GM18868 (cell line): Measurements from ENCODE around the gene CETN2.
"Not testable (repeated sequence)": the region's sequence is repeated elsewhere in the genome, so short reads cannot be mapped to it uniquely, and the experiment has no call there.

ENCODE experiments used
- ATAC-seq: cut with Tn5 transposase; IDR thresholded peaks from one replicate; pipeline ENCODE4 v1.9.1; 2021; ENCODE audit warnings: mild to moderate bottlenecking, moderate library complexity; ENCODE audit not compliant: unreplicated experiment

CETN2 gene

GRCh38 chrX:152830312-152831305 lies at the start of gene CETN2, which contains the start of gene NSDHL:
TSS of gene CETN2 (minus strand) at chrX:152830757. CDS start at chrX:152830710, 47 bp downstream.
TSS of gene NSDHL (plus strand) at chrX:152831063. CDS start at chrX:152846325, 15,262 bp downstream.
- ATAC-seq, result peak; percentile 99

- no peak for ATAC-seq
Observed at GRCh38 chrX:152878976-152879755, 48.6 kb upstream of the CETN2 start.

- no peak for ATAC-seq
Observed at GRCh38 chrX:152876931-152877840, 46.6 kb upstream of the CETN2 start.

DNA sequence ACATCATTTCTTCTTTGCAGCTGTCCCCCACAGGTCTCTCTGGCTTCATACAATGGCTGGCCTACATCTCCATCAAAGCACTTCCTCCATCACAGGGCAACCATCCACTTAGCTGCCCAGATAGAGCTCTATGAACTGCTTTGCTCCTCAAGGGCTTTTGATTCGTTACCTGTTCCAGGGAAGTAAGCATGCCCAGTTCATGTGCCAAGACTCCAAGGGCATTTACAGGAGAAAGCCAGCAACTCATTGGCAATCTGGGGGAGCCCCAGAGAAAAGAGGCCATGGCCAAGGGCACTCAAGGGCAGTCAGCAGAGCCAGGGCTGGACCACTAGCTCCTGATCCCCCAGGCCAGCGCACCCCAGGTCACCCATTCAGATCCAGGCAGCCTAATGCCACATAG lies 42.8 kb upstream of the CETN2 start:
- no peak for ATAC-seq

- ATAC-seq, result no peak
Observed at GRCh38 chrX:152872522-152872921, 42.0 kb upstream of the CETN2 start.

DNA sequence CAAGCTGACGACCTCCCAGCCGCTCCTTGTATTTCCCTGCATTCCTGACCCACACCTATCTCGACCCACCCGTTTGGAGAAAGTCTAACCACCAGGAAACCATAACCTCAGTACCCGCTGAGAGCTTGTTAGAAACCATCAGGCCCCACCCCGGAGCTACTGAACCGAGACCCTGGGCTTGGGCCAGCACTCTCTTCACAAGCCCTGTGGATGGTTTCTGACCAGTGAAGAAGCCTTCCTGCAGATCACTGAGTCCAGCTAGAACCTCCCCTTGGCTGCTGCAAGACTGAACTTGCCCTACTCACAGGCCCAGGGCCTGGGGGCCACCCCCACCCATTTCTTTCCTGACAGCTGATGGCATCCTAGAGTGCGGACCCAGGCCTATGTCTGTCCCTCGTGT lies 40.7 kb upstream of the CETN2 start:
- no peak for ATAC-seq

DNA sequence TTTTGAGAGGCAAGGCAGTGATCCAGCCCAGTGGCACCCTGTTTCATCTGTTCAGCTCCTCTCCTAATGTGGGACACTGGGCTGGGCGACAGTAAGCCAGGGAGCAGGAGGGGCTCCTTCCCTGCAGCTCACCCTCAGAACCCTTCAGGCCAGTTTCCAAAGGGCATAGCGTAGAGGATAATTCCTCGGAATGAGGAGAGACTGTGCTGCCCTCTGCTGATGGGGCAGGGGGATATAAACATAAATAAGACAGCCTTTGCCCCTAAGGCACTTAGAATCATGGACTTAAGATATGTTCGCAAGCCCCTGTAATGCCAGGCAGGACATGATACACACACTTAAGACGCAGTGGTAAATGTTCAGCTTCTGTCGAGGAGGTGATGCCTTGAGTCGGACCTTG lies 39.4 kb upstream of the CETN2 start:
- ATAC-seq, result no peak

- ATAC-seq, result no peak
Observed at GRCh38 chrX:152866386-152866785, 35.8 kb upstream of the CETN2 start.

DNA sequence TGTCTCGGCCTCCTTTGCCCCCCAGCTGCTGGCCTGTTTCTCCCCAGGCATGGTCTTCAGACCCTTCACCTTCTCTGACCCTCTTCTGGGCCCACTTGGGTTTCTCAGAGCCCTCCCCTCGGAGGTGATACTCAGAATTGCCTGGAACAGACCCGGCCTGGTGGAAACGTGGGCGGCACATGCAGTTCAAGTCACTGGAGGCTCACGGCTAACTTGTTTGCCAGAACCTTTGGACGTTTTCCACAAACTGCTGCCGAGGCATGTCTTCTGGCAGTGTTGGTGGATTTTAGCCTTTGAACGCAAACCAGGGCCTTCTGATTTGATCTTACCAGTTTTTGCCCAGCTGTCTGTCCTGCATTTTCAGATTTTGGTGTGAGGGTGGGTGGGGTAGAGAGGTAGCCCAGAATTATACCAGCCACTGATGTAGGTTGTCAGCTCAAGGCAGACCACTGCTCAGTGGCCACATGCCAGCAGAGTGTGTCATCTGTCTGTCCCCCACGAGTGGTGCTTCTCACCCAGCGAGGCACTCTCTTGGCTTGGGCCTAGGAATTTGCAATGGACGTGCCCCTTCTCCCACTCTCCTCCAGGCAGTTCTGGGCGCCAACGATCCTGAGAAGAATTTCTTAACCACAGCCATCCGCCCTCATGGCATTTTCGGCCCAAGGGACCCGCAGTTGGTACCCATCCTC lies 34.8 kb upstream of the CETN2 start:
- no peak for ATAC-seq

GRCh38 chrX:152861826-152862225 lies 31.3 kb upstream of the CETN2 start:
- no peak for ATAC-seq

DNA sequence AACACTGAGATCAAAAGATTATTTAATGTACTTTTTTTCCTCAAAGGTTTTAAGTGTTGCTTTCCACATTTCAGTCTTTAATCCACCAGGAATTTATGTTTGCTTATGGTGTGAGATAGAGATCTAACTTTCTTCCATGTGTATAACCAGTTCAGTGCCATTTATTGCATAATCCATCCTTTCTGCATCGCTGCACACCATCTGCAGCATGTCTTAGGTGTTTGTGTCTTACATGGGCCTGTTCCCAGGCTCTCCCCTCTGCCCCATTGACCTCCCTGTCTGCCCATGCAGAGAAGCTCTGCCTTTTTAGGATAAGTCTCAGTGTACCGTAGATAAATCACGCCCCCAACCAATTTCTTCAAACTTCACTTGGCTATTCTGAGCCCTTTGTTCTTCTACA lies 30.6 kb upstream of the CETN2 start:
- no peak for ATAC-seq

DNA sequence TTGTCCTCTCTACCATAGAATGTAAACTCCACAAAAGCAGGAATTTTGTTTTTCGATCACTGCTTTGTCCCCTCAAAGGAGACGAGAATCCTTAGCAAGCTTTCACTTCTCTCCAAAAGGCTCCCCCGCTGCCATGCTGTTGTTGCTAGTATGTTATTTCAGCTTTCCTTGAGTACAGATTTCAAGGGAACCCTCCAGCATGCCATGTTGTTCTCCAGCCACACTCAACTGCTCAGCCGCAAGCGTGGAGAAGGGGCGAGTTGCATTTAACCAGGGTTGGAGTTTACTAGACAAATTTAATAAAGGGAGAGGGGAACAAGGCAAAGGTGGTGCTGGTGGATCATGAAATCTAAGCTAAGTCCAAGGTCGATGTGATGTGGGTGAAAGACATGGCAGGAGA lies 23.4 kb upstream of the CETN2 start:
- no peak for ATAC-seq

DNA sequence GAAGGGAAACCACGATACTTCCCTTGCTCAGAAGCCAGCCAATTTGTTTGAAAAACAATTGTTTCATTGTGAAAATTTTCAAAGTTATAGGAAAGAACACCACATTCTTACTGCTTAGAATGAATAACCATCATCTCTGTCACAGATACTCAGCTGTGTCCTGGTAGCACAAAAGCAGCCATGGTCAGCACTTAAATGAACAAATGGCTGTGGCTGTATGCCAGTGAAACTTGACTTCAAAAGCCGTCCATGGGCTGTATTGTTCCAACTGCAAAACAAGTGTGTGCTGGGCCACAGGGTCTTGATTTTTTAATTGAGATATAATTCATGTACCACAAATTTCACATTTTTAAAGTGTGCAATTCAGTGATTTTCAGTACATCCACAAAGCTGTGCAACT lies 19.9 kb upstream of the CETN2 start:
- ATAC-seq, result no peak

DNA sequence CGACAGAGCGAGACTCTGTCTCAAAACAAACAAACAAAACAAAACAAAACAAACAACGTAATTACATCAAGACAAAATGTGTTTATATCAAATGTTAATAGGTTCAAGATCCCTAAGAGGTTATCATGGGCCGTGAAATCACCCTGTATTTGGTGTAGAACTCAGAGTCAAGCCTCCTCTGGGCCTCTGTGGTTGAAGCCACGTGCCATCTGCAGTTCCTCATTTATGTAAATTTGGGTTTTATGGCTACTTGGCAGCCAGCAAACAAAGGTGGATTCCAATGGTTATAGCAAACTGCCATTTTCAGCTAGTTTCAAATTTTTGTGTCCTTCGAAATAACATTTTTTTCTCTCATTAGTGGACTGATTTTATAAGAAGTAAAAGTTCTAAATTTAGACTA lies 16.7 kb upstream of the CETN2 start:
- no peak for ATAC-seq

DNA sequence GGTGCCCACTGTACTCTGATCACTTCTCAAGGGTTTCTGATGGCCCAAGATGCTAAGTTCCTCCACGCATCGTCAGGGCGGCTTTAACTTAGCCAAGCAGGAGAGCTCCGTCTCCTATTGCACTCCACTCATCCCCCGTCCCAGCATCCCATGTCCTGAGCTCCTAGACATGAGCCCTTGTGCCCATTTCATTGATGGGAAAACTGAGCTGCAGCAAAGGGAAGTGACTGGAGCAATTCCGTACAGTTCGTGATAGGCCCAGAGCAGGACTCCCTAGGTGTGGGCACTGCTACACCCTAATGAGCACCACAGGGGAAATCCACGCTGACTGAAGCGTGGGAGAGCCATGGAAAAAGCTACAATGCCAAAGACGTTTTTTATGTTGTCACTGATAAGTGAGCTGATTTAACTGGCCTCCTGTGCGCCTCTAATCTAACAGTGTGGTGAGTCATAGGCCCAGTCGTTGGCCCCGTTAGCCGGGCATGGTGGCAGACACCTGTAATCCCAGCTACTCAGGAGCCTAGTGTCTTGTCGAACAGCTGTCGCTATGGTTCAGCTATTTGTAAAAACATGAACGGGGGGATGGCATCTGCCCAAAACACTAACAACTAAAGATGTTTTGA lies 15.2 kb upstream of the CETN2 start:
- no peak for ATAC-seq

DNA sequence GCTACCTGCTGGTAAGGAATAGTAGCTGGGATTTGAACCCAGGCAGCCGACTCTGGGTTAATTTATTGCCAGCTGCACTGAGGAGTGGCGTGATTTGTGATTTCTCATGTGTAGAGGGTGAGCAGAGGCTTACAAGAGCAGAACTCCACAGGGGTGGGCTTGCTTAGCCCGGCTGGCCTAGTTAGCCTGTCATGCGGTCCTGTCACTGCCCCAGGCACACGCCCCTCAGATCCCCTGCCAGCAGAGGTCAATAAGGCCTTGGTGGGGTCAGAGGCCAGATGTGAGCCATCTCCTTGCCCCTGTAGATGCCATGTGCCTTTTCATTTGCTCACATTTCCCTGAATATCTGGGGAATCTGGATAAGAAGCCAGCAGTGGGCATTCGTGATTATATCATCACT lies 13.7 kb upstream of the CETN2 start:
- no peak for ATAC-seq

GRCh38 chrX:152843852-152844251 lies 13.3 kb upstream of the CETN2 start:
- no peak for ATAC-seq

DNA sequence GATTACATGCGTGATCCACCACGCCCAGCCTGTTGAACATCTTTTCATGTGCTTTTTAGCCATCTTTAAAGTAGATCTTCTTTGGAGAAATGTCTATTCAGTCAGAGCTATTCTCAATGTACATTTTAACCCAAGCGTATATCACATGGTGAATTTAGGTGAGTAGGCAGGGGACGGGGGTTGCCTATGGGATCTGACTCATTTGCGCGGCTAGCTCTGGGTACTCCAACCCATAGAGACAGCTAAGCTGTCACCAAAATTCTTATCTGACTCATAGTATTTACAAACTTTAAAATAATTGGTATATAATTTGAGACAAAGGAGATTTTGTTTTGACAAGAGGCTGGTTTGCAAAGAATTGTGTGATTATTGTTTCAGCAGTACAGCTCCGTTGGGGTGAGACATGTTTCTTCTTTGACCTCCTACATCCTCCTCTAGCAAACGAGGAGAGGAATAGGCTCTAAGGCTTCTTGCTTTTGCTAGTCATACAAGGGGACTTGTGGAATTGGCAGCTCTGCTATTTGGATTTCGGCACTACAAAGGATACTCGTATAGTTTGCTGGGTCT lies 12.3 kb upstream of the CETN2 start:
- ATAC-seq, result no peak

GRCh38 chrX:152835470-152835869 lies 4.9 kb upstream of the CETN2 start:
- ATAC-seq, result not testable (repeated sequence)
